Measurements from ENCODE around the gene ERI3.
A peak's percentile ranks its signal among the peaks of the same experiment; 100 is the strongest.

ERI3 gene

GRCh38 chr1:44347280-44347679 is 7.8 kb downstream of the ERI3 start:
- no peak for DNase-seq

DNA sequence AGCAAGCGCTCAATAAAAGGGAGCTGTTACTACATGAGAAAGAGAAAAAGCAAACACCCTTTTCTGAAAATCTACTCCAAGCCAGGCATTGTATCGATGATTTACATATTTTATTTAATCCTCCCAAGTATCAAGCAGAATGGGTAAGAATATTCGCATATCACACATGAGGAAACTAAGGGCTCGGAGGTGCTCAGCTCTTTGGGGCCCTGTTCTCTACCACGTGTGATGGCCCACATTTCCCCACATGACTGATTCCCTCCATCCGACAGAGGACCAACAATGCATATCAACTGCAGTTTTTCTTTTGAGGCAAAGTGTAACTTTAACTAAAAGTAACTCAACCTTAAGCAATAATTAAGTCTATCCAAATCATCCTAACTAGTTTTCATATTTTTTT is 8.2 kb downstream of the ERI3 start:
- DNase-seq: no peak

DNA sequence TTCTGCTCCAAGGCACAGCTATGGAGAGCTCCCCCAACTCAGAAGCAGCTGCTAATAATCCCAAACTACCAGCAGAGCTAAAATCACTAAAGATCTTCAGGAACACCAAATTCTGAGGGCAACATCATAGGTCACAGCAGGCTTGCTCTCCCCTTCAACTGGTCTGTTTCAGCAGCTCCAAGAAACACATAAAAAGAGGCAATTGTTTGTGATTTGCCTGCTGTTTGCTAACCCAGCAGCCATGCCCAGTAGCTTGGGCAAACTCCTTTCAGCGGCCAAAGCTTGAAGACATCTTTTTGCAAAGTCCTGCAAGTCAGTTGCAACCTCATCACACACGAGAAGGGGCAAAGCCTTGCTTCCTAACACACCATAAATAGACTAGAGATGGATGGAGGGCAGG is 8.9 kb downstream of the ERI3 start:
- no peak for DNase-seq

GRCh38 chr1:44345187-44345775 is 9.8 kb downstream of the ERI3 start:
- no peak for DNase-seq

GRCh38 chr1:44339731-44340130 is 15.3 kb downstream of the ERI3 start:
- no peak for DNase-seq

DNA sequence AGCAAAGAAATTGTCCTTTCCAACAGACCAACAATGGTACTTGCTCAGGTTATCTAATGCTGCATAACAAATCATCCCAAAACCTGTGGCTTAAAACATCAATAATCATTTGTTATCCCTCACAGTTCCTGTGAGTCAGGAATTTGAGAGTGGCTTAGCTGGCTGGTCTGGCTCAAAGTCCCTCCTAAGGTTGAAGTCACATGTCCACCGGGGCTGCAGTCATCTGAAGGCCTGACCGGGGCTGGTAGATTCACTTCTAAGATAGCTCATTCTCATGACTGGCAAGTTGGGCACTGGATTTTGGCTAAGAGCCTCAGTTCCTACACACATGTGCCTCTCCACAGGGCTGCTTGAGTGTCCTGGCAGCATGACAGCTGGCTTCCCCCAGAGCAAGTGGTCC is 16.9 kb downstream of the ERI3 start:
- no peak for DNase-seq

DNA sequence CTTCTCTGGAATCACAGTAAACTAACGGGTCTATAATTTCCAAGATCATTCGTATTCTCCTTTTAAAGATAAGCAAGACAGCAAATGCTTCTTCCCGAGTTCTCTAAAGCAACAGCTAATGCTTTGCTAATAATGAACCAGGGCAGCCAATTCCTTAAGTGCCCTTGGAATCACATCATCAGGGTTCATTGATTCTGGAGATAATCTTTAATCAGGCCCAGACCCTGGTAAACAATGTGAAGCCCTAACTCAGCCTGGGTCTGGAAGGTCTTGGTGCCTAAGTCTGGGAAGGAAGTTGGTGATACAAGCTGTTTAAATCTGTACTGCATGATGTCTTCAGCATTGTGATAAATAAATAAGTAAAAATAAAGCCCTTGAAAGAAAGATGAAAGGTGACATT is 18.4 kb downstream of the ERI3 start:
- DNase-seq: no peak

- no peak for DNase-seq
Observed at GRCh38 chr1:44334968-44335367, 20.1 kb downstream of the ERI3 start.

GRCh38 chr1:44333376-44333775 is 21.7 kb downstream of the ERI3 start:
- no peak for DNase-seq

- DNase-seq: no peak
Observed at GRCh38 chr1:44332505-44332904, 22.6 kb downstream of the ERI3 start.

- no peak for DNase-seq
Observed at GRCh38 chr1:44330935-44331334, 24.1 kb downstream of the ERI3 start.

GRCh38 chr1:44328671-44329416 is 26.2 kb downstream of the ERI3 start:
- no peak for DNase-seq

DNA sequence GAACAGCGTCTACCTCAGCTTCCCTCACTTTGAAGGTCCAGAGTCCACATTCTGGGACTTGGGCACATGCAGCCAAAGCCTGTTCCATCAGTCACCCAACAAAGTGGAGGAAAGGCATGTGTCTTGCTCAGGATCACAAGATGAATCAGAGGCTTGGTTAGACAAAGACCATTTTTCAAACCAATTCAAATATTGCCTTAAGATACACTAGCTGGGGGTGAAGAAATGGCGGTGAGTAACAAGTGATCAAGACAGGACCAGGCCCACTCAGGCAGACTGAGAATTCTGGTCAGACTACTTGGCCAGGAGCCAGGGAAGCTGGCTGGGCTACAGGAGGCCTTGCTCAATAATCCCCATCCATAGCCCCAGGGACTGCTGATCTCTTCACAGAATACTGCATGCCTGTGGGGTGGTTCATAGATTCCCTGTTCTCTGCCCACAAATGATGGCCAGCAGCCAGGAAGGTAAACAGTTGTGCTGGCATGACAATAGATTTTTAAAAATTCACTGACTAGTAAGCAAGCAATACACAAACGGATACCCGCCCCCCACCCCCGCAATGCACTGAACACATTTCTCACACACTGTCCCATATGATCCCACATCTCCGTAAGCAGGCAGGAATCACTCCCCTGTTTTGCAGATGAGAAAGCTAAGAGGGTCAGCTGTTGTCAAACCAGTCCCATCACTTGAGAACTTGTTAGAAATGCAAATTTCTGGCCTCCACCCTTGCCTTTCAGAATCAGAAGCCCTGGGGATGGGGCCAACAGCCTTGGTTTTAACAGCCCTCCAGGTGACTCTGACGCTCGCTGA is 27.2 kb downstream of the ERI3 start:
- no peak for DNase-seq

DNA sequence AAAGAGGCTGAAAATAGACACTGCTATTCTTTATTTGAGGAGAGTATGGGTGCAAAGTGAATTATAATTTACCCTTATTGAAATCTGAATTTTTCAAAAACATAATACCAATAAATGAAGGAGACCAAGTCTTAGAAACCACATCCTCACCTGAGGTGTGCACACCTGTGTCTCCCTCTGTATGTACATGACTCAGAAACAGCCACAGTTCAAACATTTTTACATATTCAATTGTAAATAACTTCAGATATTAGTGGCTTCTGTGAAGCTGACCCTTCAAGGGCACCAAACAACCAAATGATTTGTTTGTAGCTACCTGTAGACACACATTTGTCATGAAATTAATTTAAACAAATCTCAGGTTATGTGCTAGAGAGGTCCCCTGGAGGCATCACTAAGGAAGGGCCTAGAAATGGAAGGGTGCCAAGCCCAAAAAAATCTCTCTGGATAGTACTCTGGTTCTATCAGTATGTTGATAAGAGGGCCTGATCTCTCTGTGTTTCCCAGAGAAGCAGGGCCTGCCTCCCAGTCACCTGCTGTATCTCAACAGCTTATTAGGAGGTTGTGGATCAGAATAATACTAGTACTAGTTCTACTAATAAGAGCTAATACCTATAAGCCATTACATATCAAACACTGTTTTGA is 28.1 kb downstream of the ERI3 start:
- no peak for DNase-seq

GRCh38 chr1:44326024-44326701 is 28.9 kb downstream of the ERI3 start:
- no peak for DNase-seq

- DNase-seq: no peak
Observed at GRCh38 chr1:44323947-44324346, 31.1 kb downstream of the ERI3 start.

DNA sequence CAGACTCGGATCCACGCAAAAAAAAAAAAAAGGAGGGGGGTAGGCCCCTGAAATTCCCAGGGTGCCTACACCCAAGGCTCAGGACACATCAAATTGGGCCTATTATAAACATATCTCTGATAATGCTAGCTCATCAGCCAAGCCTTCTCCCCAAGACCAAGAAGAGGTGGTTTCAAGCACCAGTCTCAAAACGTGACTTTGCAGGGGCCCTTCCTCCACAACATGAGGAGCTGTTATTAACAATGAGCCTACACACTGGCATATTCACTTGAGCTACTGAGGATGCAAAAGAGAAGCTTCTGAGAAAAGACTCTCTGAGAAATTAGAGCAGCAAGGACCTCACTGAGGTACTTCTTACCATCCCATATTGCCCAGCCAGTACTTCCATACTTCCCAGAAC is 32.7 kb downstream of the ERI3 start:
- no peak for DNase-seq

DNA sequence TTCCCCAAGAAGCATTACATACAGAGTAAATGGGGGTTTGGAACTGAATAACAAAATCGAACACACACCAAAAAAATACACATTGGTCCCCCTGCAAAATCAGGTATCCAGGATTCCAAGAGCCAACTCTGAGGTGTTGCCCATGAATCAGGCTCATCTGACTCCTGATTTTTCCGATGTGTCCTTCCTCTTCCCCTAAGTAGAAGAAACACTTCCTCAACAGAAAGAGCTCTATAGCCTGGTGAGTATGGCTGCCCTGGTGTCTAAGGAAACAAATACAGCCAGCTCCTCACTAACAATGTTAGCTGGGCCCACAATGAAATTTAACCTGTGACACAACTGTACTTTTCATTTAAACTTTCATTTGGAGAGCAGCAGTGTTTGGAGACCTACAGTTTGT is 33.6 kb downstream of the ERI3 start:
- DNase-seq: no peak

DNA sequence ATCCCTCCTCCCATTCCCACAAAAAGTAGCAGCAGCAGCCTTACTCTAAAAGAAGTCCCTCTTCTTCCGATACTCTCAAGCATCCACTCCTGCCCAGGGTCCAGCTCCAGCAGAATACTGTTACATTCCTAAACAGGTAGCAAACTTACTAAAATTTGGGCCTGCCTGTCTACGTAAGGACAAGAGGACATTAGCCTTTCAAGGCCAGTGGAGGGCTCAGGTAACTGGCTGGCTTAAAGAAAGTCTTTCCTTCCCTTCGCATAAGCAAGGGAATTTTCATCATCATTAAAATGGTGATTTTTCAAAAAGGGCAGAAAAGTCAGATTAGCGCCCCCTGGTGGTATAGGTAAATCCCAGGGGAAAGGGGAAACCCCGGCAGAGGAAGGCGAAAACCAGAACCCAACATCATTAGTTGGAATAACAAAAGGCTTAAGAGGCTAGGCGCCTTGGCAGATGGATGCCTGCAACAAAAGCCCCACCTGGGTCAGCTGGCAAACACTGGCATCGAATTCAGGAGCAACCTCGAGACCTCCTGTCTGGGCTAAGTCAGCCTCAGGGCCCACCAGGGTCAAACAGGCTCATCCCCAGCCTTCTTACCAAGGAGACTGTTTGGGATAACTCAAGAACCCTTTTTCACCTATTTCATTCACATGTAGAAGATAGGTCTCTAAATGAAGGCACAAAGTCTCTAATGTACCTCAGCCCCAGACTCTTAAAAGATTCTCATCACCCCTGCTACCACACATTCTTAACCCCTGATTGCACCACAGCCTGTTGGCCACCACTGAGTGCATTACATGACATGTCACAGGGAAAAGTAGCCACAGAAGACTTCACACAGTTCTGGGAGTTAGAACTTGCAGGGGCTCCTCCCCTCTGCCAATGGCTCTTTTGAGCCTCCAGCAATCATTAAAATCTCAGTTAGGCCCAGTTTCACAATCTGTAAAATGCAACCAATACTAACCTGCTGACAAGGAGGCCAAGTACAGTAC is 36.7 kb downstream of the ERI3 start:
- peak; percentile 62 for DNase-seq

DNA sequence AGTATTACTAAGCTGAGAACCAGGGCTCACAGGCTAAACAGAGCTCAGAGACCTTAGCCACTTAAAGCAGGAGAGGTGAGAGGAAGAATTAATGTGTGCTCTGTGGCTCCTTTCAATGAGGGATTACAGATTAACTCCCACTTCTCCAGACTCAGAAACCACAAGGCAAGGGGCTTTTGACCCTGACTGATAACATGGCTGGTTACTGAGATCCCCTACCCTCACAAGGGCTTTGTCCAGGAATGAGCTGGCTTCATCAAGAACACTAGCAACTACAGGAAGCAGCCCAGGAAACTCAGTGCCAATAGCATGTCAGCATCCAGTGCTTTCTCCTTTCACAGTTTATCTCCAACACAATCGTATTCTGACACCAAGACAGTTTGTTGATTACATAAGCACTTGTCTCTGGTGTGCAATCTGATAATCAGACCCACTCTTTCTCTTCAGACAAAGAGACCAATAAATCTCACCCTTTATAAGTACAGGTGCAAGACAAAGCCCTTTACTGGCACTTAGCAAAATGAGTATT is 38.8 kb downstream of the ERI3 start:
- DNase-seq: no peak

DNA sequence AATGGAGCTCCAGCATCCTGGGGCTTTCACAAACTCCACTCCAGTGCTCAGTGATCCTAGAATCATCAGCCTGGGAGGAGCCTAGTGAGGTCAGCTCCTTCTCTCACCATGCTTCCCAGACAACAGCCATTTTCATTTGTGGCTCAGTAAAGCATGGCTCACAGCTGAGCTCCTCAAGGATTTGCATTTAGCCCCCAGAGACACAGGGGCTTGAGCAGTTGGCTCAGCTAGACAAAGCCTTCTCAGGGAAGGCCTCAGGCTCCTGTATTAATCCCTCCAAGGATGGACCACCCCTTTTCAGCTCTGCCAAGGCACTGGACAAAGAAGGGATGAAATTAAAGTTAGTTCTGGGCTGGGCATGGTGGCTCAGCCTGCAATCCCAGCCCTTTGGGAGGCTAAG is 39.5 kb downstream of the ERI3 start:
- no peak for DNase-seq
